Ovary (tissue), 1 donor: ENCODE results near the gene HBP1.

ENCODE experiments used
- EP300 ChIP-seq: sonication (generic); formaldehyde crosslinking; IDR thresholded peaks from one replicate; pipeline ENCODE4 v1.6.1; 2017; ENCODE audit warnings: antibody characterized with exemption
- POLR2A ChIP-seq: fragments of 450-650 bp; IDR thresholded peaks from one replicate; pipeline ENCODE4 v1.6.1; 2017; ENCODE audit warnings: antibody characterized with exemption, mild to moderate bottlenecking, moderate library complexity

DNA sequence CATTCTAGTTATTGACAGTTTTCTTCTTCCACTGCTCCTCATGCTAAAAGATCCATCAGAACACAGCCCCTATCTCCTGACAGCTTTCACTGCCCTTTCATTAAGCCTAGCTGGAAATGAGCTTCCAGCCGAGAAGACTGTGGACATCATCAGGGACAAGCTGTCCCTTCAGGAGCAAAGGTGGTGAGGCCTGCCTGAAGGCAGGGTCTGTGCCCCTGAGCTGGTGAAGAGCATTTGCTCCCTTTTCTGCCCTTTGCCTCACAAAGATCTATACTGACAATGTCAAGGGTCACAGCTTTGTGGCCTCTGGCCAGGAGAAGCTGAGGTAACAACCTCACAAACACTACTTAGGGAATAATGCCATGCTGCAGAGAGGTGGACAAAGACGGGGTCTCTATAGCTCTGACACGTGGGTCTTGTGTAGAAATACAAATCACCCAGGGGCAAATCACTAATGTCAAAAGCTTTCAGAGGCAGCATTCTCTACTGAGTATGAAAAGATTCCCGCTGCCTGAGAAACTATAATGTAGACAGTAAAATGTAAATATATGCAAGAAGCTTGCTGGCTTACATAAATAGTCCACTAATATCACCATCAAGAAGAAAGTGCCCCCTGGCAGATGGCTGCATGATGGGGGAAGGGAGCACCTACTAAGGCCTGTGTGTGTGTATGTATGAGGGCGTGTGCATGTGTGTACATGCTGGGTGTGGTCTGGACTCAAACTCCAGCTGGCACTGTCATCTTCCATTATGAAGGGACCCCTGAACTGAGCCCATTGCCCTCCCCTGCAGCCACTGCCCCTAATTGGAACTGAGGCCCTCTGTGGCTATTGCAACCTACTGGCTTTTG, 55.8 kb downstream of the HBP1 start:
- TF ChIP-seq POLR2A = no peak
- TF ChIP-seq EP300 = no peak
